Mucosa of rectum (tissue), 2 donors: ENCODE results near the gene NHERF2.

ENCODE experiments used
- H3K27ac ChIP-seq, 2 donors: one replicate each; pipeline ENCODE4 v1.7.0; 2013; ENCODE audit warnings: inconsistent platforms in 2 of 2, low read depth in 2 of 2, low read length in 2 of 2
- H3K27me3 ChIP-seq, 2 donors: one replicate each; pipeline ENCODE4 v1.7.0; 2013; ENCODE audit warnings: low read length in 2 of 2; ENCODE audit not compliant: control insufficient read depth in 2 of 2, insufficient read depth in 2 of 2
- H3K36me3 ChIP-seq, 2 donors: one replicate each; pipeline ENCODE4 v1.7.0; 2013; ENCODE audit warnings: low read length in 2 of 2; ENCODE audit not compliant: control insufficient read depth in 2 of 2, insufficient read depth in 2 of 2
- H3K4me1 ChIP-seq, 2 donors: one replicate each; pipeline ENCODE4 v1.7.0; 2013; ENCODE audit warnings: low read length in 2 of 2, mild to moderate bottlenecking in 1 of 2; ENCODE audit not compliant: control insufficient read depth in 2 of 2, insufficient read depth in 2 of 2
- H3K4me3 ChIP-seq, 2 donors: one replicate each; pipeline ENCODE4 v1.7.0; 2013; ENCODE audit warnings: low read length in 2 of 2
- H3K9ac ChIP-seq, 2 donors: one replicate each; pipeline ENCODE4 v1.7.0; 2013; ENCODE audit warnings: low read length in 2 of 2, low read depth in 1 of 2, mild to moderate bottlenecking in 1 of 2
- H3K9me3 ChIP-seq, 2 donors: one replicate each; pipeline ENCODE4 v1.7.0; 2013; ENCODE audit warnings: low read length in 2 of 2; ENCODE audit not compliant: control insufficient read depth in 2 of 2
- donor health status: healthy.
- donor health status: Normal muscosa, but diverticular disease.

Gene NHERF2

GRCh38 chr16:2047330-2048115 is 20.8 kb downstream of the NHERF2 start, which contains the start of the genes NTHL1 and TSC2:
TSS of gene NTHL1 (minus strand) at chr16:2047834. CDS start at chr16:2047823, 11 bp downstream.
TSS of gene TSC2 (plus strand) at chr16:2047985. CDS start at chr16:2048616, 631 bp downstream.
- Histone ChIP-seq H3K9me3 (no peaks in the 10 kb centered on the region), H3K36me3 (peaks cover 5 to 13% of the 10 kb centered on the region in 2 donors), H3K4me3 (peak within 1 kb of the TSS; percentile 72 to 92), H3K27me3 (no peaks in the 10 kb centered on the region), H3K9ac (peak within 1 kb of the TSS; percentile 65 to 74), H3K4me1 (peaks cover 35 to 43% of the 10 kb centered on the region in 2 donors), H3K27ac (peak within 1 kb of the TSS; percentile 77 to 80)

GRCh38 chr16:2048116-2048543 is 21.4 kb downstream of the NHERF2 start:
- peak overlapping the region; percentile 41 to 77 for H3K27ac ChIP-seq

GRCh38 chr16:2053211-2053610 is 26.5 kb downstream of the NHERF2 start:
- Histone ChIP-seq H3K4me3 (no peak overlapping the region), H3K9me3 (no peaks in the 10 kb centered on the region), H3K9ac (no peak overlapping the region), H3K27ac (no peak overlapping the region), H3K27me3 (no peaks in the 10 kb centered on the region), H3K4me1 (peaks cover 15 to 21% of the 10 kb centered on the region in 2 donors), H3K36me3 (peaks cover 27 to 37% of the 10 kb centered on the region in 2 donors)

More at GRCh38 chr16:2048116-2048543, 21.4 kb downstream of the NHERF2 start:
- Histone ChIP-seq H3K9ac (peak overlapping the region; percentile 63 to 74), H3K9me3 (no peaks in the 10 kb centered on the region), H3K4me1 (peaks cover 32 to 39% of the 10 kb centered on the region in 2 donors), H3K36me3 (peaks cover 7 to 19% of the 10 kb centered on the region in 2 donors), H3K4me3 (peak overlapping the region; percentile 72 to 92), H3K27me3 (no peaks in the 10 kb centered on the region)

- Histone ChIP-seq H3K27me3 (no peaks in the 10 kb centered on the region), H3K27ac (peak overlapping the region in 1 of 2 donors; percentile 85), H3K9me3 (no peaks in the 10 kb centered on the region), H3K36me3 (peaks cover 27 to 40% of the 10 kb centered on the region in 2 donors), H3K4me3 (no peak overlapping the region), H3K9ac (peak overlapping the region in 1 of 2 donors; percentile 77), H3K4me1 (peaks cover 8 to 14% of the 10 kb centered on the region in 2 donors)
Measured at GRCh38 chr16:2053897-2054296, 27.2 kb downstream of the NHERF2 start.

DNA sequence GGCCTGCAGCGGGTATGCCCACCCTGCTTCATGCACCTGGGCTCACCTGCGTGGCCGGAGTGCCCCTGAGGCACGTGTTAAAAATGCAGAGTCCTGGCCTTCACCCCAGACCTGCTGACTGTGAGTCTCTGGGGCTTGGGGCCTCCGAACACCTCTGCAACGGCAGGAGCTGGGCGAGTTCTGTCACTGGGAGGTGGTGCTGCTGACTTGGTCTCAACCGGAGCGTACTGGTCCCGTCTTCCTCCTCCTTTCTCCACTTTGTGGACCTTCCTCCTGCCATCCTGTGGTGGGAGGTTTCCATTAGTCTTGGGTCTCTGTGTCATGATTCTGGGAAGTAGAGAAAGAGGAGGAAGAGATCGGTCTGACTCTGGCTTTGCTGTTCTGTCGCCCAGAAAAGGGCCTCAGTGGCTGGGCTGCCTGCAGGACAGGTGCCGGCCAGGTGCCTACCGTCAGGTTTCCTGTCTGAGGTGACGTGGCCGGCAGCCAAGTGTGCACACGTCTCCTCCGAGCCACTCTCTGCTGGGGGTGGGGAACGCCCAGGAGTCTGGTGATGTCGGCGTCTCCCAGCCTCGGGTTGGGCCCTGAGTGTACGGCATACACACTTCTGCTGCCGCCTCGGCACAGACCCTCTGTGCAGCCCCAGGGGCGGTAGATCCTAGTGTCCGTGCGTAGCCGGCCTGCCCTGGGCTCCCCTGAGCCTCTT is 28.0 kb downstream of the NHERF2 start:
- Histone ChIP-seq H3K36me3 (peaks cover 27 to 40% of the 10 kb centered on the region in 2 donors), H3K9ac (peak overlapping the region; percentile 20 to 77), H3K4me1 (peaks cover 8 to 14% of the 10 kb centered on the region in 2 donors), H3K4me3 (peak overlapping the region; percentile 0 to 9), H3K27me3 (no peaks in the 10 kb centered on the region), H3K9me3 (no peaks in the 10 kb centered on the region), H3K27ac (peak overlapping the region; percentile 64 to 85)

DNA sequence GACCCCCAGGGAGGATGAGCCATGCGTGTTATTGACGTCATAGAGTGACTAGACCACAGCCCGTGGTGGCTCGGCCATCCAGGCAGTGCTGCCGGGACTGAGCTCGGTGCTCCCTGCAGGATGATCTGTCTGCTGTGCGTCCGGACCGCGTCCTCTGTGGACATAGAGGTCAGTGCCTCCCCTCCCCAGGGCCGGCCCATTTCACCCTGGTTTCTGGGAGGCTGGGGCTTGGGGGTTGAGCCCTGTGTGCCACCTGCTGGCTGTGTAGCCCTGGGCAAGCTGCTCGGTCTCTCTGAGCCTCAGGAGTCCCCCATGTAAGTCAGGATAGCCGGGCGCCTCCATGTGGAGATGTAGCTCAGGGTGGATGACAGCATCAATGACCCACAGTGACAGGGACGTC is 29.4 kb downstream of the NHERF2 start:
- Histone ChIP-seq H3K27me3 (no peaks in the 10 kb centered on the region), H3K36me3 (peaks cover 36 to 43% of the 10 kb centered on the region in 2 donors), H3K4me3 (no peak overlapping the region), H3K9me3 (no peaks in the 10 kb centered on the region), H3K9ac (no peak overlapping the region), H3K27ac (no peak overlapping the region), H3K4me1 (peaks cover 8 to 14% of the 10 kb centered on the region in 2 donors)

GRCh38 chr16:2056681-2057407 is 30.1 kb downstream of the NHERF2 start:
- H3K27ac ChIP-seq: no peak overlapping the region
- H3K4me3 ChIP-seq: no peak overlapping the region
- peaks cover 8 to 14% of the 10 kb centered on the region in 2 donors for H3K4me1 ChIP-seq
- no peaks in the 10 kb centered on the region for H3K9me3 ChIP-seq
- no peaks in the 10 kb centered on the region for H3K27me3 ChIP-seq
- no peak overlapping the region for H3K9ac ChIP-seq
- peaks cover 40 to 44% of the 10 kb centered on the region in 2 donors for H3K36me3 ChIP-seq

DNA sequence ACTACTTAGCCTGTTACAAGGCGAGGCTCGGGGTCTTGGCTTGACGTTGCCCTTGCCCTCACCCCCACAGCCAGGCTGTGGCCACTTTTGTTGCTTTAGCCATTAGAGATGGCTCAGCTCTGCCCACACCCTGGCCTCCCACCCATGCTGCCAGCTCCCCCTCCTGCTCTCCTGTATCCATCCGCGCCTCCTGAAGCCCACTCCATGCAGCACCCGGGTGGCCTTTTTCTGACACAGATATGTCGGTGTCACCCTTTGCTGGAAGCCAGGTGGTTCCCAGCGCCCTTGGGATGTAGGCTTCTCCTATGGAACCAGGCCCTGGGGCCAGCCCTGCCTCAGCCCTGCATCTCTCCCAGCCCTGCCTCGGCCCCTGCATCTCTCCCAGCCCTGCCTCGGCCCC is 30.7 kb downstream of the NHERF2 start:
- peaks cover 39 to 44% of the 10 kb centered on the region in 2 donors for H3K36me3 ChIP-seq
- H3K4me3 ChIP-seq: no peak overlapping the region
- H3K9me3 ChIP-seq: no peaks in the 10 kb centered on the region
- no peak overlapping the region for H3K9ac ChIP-seq
- H3K27me3 ChIP-seq: no peaks in the 10 kb centered on the region
- peaks cover 8 to 14% of the 10 kb centered on the region in 2 donors for H3K4me1 ChIP-seq
- no peak overlapping the region for H3K27ac ChIP-seq

DNA sequence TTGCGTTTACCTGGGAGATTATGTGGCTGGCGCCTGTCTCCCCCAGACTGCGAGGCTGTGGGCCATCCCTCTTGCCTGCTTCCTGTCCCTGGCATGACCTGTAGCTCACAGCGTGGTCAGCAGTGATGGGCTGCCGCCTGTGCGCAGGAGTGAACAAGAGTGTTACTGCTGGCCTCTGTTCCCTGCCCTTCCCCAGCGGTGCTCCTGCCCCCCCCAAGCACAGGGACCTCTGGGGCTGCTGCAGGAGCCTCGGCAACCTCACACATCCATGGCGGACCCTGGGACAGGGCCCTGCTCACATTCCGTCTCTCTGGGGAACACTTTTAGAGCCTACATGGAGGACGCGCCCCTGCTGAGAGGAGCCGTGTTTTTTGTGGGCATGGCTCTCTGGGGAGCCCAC is 31.7 kb downstream of the NHERF2 start:
- no peak overlapping the region for H3K9ac ChIP-seq
- peaks cover 42 to 43% of the 10 kb centered on the region in 2 donors for H3K36me3 ChIP-seq
- H3K4me1 ChIP-seq: peaks cover 8 to 14% of the 10 kb centered on the region in 2 donors
- H3K9me3 ChIP-seq: no peaks in the 10 kb centered on the region
- H3K27ac ChIP-seq: no peak overlapping the region
- no peaks in the 10 kb centered on the region for H3K27me3 ChIP-seq
- H3K4me3 ChIP-seq: no peak overlapping the region
